22Rv1 (cell line): Measurements from ENCODE around the gene ACER3.

ENCODE experiments used
- CTCF ChIP-seq: fragments of 450-650 bp; IDR thresholded peaks from 2 replicates; pipeline ENCODE4 v1.5.1; 2017; ENCODE audit warnings: mild to moderate bottlenecking
- ZFX ChIP-seq: fragments of 450-650 bp; IDR thresholded peaks from 2 replicates; pipeline ENCODE4 v1.6.1; 2017; ENCODE audit warnings: antibody characterized with exemption, borderline replicate concordance

GRCh38 chr11:77044886-77045285 lies 184.2 kb downstream of the ACER3 start:
- TF ChIP-seq CTCF (no peak), ZFX (no peak)
